NCI-H2196 (cell line): ENCODE measurements around the gene RRP1B.
"Not testable (repeated sequence)": the region's sequence is repeated elsewhere in the genome, so short reads cannot be mapped to it uniquely, and the experiment has no call there.

Experiments used
- DNase-seq: peaks from one replicate; lab custom pipeline; 2025; ENCODE audit not compliant: unreplicated experiment; lab: John Stamatoyannopoulos, UW

RRP1B gene, protein sequence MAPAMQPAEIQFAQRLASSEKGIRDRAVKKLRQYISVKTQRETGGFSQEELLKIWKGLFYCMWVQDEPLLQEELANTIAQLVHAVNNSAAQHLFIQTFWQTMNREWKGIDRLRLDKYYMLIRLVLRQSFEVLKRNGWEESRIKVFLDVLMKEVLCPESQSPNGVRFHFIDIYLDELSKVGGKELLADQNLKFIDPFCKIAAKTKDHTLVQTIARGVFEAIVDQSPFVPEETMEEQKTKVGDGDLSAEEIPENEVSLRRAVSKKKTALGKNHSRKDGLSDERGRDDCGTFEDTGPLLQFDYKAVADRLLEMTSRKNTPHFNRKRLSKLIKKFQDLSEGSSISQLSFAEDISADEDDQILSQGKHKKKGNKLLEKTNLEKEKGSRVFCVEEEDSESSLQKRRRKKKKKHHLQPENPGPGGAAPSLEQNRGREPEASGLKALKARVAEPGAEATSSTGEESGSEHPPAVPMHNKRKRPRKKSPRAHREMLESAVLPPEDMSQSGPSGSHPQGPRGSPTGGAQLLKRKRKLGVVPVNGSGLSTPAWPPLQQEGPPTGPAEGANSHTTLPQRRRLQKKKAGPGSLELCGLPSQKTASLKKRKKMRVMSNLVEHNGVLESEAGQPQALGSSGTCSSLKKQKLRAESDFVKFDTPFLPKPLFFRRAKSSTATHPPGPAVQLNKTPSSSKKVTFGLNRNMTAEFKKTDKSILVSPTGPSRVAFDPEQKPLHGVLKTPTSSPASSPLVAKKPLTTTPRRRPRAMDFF

DNA sequence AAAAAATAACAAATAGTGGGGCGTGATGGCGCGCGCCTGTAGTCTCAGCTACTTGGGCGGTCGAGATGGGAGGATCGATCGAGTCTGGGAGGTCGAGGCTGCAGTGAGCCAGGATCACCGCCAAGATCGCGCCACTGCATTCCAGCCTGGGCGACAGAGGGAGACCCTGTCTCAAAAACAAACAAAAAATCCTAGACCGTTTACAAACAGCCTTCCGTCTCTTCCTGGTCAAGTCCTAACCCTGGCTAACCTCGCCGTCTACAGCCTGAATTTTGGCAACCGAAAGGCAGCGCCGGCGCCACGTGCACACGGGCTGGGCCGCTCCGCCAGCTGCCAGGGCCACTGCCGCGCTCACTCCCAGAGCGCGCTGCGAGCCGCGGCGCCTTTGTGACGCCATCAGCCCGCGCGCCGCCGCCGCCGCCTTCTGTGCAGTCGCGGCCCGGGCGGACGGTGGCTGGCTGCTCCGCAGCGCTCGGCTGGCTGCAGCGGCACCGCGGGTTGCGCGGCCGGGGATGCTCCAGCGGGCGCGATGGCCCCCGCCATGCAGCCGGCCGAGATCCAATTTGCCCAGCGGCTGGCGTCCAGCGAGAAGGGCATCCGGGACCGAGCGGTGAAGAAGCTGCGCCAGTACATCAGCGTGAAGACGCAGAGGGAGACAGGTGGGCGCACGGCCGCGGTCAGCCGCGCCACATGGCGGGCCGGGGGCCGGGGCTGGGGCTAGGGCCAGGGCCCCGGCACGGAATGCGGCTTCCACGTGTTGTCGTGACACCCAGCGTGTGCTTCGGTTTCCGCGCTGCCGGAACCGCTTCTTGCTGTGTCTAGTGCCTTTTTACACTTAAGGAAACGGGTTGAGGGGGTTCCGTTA, at the start of gene RRP1B, which contains the start of gene HSF2BP:
RRP1B (plus strand) TSS at position 425 of the 865 bp plus-strand sequence; CDS start at position 530, 105 bp downstream.
HSF2BP (minus strand) TSS at position 353 of the 865 bp plus-strand sequence. CDS start 1,392 bp downstream, outside the sequence.
- DNase-seq = peak; percentile 91

DNA sequence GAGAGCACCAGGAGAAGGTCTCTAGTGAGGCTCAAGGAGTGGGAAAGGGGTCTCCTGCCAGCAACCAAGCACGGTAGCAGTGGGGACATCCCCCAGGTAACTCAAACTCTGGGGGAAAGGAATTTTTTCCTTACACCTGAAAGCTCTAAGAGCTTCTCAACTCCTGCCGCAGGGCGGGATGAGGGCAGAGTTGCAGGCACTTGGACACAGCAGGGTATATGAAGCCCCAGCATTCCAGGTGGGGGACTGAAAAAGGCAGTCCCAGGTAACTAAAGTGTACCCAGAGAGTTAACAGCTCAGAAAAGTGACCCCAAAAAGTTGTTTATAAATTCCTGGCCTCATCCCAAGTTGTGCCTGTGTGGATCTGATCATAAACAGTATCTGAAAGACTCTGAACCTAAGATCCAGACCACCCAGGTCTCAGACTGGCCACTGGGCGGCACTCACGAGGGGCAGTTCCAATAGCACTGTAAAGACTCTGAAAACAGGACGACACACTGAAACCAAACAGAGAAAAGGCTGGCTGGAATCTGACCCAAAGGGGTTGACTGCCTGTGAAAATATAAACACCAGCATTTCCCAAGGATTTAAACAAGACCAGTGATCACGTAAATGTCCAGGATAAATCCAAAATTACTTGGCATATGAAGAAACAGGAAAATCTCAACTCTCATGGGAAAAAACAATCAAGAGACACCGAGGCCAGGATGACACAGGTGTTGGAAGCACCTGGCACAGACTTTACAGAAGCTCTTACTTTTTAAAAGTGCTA, 47.6 kb upstream of the RRP1B start:
- peak; percentile 20 for DNase-seq

DNA sequence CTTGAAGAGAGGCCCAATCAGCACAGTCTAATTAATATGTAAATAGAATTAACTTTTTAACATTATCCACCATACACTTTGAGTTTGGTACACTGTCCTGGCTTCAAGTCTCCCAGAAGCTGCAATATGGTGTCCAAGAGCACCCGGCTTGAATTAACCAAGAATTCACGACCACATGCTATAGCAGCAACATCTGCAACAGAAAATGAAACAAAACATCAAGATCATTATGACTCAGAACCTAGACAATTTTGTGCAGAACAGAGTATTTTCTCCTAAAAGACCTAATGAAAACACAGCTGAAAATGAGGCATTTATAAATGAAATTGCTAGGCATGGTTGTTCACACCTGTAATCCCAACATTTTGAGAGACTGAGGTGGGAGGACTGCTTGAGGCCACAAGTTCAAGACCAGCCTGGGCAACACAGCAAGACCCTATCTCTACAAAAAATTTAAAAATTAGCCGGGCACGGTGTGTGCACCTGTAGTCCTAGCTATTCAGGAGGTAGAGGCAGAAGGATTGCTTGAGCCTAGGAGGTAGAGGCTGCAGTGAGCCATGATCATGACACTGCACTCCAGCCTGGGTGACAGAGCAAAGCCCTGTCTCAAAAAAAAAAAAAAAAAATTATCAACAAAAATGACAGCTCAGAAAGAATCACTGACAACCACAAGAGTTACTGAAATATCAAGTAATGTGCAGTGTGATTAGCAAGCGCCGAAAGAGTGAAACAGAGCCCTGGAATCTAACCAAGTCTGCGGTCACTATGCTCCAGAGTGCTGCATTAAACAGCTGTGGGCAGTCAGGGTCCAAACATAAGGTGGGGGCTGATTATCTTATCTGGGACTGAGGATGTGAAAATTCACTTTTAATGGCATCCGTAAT, 45.4 kb upstream of the RRP1B start:
- DNase-seq = no peak

DNA sequence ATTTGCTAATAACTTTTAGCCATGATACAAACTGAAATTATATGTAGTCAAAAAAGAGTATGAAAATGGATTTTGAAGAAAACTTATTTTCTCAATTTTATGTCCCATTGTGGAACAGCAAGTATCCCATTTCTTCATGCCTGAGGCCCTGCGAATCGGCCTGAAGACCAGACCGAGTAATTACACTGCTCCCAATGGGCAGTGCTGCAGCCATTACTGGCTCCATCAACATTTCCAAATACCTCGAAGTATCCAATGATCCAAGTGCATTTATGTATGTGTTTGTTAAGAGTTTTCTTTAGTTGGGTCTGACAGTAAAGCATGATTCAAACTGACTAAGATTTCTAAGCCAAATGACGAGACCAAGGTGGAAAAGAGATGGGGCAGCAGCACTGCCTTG, 44.5 kb upstream of the RRP1B start:
- no peak for DNase-seq

DNA sequence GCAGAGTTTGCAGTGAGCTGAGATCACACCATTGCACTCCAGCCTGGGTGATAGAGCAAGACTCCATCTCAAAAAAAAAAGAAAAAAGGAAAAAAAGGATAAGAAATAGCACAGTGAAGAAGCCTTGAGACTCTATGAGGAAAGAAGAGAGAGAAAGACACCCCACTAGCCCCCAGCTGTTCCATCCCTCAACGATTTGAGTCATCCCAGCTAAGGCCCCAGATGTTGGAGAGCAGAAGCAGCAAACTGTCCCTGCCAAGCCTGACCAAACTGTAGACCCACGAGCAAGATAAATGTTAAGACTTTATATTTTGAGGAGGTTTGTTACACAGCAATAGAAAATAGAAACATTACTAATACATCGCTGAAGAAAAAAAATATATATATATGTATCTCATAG, 42.5 kb upstream of the RRP1B start:
- not testable (repeated sequence) for DNase-seq

DNA sequence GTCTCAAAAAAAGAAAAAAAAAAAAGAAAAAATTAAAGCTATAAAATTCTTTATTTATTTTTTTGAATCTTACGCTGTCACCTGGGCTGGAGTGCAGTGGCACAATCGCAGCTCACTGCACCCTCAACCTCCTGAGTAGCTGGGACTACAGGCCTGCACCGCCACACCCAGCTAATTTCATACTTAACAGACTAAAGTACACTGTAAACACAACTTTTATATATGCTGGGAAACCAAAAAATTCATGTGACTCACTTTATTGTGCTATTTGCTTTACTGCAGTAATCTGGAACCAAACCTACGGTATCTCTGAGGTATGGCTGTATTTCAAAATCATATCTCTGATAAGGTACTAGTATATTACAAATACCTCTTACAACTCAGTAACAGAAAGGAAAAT, 40.4 kb upstream of the RRP1B start:
- no peak for DNase-seq

DNA sequence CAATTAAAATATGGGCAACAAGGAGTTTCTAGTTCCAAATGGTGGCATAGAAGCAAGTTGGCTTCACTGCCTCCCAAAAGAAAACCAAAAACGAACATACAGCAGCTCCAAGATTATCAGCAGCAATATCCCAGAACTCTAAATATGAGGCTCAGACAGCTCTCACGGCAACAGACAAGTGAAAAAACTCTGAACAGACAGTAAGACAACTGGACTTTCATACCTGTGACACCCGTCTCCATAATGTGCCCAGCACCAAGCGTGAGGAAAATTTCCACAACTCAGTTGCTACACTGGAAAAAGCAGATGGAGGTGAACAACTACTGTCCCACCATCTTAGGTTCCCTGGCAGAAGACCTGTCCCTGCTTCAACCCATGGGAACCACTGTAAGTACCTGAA, 40.0 kb upstream of the RRP1B start:
- DNase-seq = no peak

DNA sequence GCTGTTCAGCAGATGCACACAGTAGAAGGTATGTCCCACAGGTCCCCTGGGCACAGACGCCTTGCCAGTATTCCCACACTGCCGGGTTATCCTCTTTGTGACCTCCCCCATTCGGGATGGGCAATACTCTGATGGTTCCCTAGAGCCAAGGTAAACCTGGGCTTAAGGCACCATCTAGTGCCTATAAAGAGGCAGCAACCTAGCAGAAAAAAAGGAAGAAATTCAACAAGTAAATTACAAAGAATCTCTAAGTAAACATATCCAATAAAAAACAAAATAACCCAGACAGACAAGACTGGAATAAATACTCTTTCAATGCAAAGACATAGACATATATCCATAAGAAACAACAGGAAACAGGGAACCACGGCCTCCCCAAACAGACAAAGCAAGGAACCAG, 39.5 kb upstream of the RRP1B start:
- no peak for DNase-seq

DNA sequence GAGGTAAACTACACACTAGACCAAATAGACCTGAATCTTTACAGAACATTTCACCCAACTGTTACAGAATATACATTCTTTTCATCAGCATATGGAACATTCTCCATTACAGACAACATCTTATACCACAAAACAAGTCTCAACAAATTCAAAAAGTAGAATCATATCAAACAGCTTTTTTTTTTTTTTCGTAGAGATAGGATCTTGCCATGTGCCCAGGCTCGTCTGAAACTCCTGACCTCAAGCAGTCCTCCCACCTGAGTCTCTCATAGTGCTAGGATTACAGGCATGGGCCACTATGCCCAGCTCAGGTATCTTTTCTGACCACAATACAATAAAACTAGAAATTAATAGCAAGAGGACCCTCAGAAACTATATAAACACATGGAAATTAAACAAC, 36.6 kb upstream of the RRP1B start:
- DNase-seq = no peak

DNA sequence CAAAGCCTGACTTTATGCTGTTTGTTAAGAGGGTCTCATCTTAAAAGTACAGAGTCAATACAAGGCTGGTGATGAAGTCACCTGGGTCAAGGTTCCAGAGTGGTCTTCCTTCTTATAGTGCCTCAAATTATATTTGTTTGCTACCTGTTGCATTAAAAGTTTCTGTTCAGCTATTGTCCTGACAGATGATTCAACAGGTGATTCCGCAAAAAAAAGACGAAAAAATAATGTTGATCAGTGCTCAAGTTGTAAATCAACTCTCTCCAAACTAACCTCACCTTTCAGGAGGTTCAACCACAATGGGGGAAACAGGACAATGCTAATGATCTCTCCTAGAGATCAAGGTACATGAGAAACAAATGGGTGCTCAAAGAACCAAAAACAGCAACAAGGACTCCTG, 35.8 kb upstream of the RRP1B start:
- DNase-seq = no peak

DNA sequence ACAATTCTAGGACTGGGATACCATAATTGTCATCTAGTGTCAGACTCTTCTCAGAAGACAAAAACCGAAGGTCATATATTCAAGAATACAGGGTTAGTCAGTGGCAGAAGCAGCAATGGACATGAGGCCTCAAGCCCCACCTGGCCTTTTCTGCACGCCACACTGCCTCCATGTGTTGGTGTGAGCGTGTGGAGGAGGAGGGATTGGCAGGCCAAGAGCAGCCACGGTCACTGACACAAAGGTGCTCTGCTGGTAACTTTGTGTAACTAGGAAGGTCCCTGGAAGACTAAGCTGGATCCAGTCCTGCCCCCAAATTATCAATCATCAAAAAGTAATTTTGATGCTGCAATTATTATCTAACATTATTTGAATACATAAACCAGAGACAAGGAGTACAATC, 35.0 kb upstream of the RRP1B start:
- DNase-seq = no peak

DNA sequence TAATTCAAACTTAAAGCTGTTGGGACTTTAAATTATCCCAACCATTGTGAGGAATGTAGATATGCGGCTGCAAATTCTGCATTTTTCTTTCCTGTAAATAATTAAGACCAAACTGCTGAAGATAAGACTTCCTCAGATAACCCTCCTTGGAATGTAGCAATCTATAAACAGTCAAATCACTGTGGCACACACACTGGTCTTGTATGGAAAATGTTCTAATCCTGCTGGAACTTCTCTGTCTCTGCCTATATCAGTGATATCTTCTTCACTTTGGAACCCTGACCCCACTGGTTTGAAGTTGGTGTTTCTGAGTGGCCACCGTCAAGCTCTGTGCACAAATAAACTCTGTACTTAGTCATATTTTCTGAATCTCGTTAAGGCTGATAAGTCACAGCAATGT, 33.0 kb upstream of the RRP1B start:
- no peak for DNase-seq

DNA sequence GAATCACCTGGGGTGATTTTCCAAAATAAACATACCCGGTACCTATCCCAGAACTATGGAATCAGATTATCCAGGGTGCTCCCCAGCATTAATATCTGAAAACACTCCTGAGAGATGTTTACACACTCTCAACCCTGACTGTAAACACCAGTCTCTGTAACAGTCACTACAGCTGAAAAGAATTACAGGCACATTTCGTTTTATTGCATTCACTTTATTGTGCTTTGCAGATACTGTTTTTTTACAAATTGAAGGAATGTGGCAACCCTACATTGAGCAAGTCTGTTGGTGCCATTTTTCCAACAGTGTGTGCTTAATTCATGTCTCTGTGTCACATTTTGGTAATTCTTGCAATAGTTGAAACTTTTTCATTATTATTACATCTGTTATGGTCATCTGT, 31.8 kb upstream of the RRP1B start:
- DNase-seq = no peak

DNA sequence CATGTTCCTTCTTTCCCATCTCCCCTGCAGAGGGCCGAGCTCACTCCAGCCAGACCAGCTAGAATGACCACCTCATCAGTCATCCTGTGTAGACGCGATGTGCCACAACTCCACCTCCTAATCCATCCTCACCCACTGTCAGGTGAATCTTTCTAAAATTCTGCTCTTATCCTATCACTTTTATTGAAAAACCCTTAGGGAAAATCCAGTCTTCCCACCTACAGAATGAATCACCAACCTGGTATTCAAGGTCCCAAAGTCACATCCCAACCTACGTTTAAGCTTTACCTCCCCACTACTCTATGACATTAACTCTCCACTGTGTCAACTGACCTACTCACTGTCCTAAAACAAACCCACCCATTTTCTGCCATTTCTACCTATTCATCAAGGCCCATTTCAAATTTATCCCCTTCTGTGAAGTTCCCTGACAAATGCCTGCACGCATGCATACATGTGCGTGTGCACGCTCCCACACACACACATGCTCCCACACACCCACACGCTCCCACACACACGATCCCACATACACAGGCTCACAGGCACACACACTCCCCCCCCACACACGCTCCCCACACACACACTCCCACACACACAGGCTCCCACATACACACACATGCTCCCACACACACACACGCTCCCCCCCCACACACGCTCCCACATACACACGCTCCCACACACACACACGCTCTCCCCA, 27.8 kb upstream of the RRP1B start:
- DNase-seq = no peak

DNA sequence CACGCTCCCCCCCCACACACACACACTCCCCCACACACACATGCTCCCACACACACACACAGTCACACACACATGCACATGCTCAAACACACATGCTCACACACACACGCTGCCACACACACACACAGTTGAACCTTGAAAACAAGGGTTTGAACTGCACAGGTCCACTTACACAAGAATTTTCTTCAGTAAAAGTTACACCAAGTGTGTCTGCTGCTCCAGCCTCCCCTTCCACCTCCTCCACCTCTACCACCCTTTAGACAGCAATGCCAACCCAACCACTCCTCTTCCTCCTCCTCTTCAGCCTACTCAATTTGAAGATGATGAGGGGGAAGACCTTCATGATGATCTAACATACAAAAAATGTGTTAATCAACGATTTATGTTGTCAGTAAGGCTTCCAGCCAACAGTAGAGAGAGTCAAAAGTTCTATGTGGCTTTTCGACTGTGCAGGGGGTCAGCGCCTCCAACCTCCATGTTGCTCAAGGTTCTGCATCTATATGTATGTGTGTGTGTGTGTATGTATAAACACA, 26.9 kb upstream of the RRP1B start:
- DNase-seq = no peak

DNA sequence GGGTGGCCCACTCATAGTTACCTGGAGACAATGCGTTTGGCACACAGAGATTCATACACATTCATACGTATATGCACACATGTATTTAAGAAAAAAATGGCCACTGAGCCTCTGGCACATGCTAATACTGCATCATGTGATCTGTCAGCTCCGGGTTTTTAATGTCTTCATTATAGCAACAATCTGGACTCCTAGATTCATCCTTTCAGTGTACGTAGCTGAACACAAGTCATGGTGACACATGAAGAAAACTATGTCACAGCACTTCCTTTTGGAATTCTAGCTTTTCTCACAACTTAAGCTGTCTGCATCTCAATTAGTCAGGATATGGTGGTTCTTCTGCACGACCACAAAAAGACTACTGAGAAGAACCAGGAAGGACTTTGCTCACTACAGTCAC, 24.7 kb upstream of the RRP1B start:
- no peak for DNase-seq

DNA sequence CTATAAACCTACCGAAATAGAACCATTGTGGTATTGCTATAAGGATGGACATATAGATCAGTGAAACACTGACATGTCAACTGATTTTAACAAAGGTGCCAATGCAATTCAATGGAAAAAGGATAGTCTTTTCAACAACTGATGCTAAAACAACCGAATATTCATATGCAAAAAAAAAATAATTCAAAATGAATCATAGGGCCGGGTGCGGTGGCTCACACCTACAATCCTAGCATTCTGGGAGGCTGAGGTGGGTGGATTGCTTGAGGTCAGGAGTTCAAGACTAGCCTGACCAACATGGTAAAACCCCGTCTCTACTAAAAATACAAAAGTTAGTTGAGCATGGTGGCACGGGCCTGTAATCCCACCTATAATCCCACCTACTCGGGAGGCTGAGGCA, 23.9 kb upstream of the RRP1B start:
- DNase-seq = no peak

DNA sequence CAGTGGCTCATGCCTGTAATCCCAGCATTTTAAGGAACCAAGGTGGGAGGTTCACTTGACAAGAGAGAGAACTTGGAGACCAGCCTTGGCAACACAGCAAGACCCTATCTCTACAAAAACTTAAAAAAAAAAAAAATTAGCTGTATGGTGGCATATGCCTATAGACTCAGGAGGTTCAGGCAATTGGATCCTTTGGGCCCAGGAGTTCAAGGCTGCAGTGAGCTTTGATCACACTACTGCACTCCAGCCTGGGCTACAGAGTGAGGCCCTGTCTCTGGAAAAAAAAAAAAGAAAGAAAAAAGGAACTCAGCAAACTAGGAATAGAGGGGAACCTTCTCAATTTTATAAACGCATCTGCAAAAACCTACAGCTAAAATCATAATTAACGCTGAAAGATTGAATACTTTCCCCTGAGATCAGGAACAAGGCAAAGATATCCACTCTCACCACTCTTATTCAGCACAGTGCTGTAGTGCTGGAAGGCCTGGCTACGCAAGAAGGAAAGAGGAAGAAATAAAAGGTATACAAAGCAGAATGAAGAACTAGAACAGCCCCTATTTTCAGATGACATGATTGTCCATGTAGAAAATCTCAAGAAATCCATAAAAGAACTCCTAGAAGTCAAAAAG, 21.7 kb upstream of the RRP1B start:
- DNase-seq = no peak
